ENCODE results near the gene SCRT2.
A peak's percentile ranks its signal among the peaks of the same experiment; 100 is the strongest.

Gene SCRT2

GRCh38 chr20:653110-653589 lies 22.5 kb downstream of the SCRT2 start, which contains the start of gene SRXN1:
TSS of gene SRXN1 (minus strand) at chr20:653200. CDS start at chr20:653185, 15 bp downstream.
- TF ChIP-seq EZH2phosphoT487 (IDR thresholded peaks at IDR 0.05; ENCODE audit: low read depth) (no peak), CTCF (IDR thresholded peaks at IDR 0.05; ENCODE audit: low read depth, low read length) (peak; percentile 88)
- Histone ChIP-seq H3K79me2 (ENCODE audit: low read length) (peaks cover 36% of the 10 kb centered on the region), H3K9ac (ENCODE audit: low read length) (peak within 1 kb of the TSS; percentile 77)

GRCh38 chr20:652615-653109 lies 22.9 kb downstream of the SCRT2 start:
- TF ChIP-seq EZH2phosphoT487 (IDR thresholded peaks at IDR 0.05; ENCODE audit: low read depth), result no peak
- TF ChIP-seq CTCF (IDR thresholded peaks at IDR 0.05; ENCODE audit: low read depth, low read length), result no peak
- peak overlapping the region; percentile 14 for H2AFZ ChIP-seq (ENCODE audit: low read depth, low read length)
- peaks cover 39% of the 10 kb centered on the region for H3K79me2 ChIP-seq (ENCODE audit: low read length)
- no peaks in the 10 kb centered on the region for H3K27me3 ChIP-seq (ENCODE audit: low read depth, low read length)
- peak overlapping the region; percentile 87 for H3K4me3 ChIP-seq (ENCODE audit: low read length)
- H4K20me1 ChIP-seq (ENCODE audit: insufficient read depth, low read length), result no peaks in the 10 kb centered on the region
- H3K4me1 ChIP-seq (ENCODE audit: low read length), result peaks cover 23% of the 10 kb centered on the region
- peak overlapping the region; percentile 52 for H3K27ac ChIP-seq (ENCODE audit: low read length)
- H3K4me2 ChIP-seq (ENCODE audit: low read length), result peak overlapping the region; percentile 95
- H3K9me3 ChIP-seq (ENCODE audit: insufficient read depth, low read length), result no peaks in the 10 kb centered on the region
- H3K9ac ChIP-seq (ENCODE audit: low read length), result peak overlapping the region; percentile 77
- H3K36me3 ChIP-seq (replicated peaks; ENCODE audit: low read depth, low read length), result peaks cover 30% of the 10 kb centered on the region

More at GRCh38 chr20:653110-653589, 22.5 kb downstream of the SCRT2 start, which contains the start of gene SRXN1:
- H3K4me3 ChIP-seq (ENCODE audit: low read length), result peak within 1 kb of the TSS; percentile 87
- peaks cover 23% of the 10 kb centered on the region for H3K4me1 ChIP-seq (ENCODE audit: low read length)
- H3K27ac ChIP-seq (ENCODE audit: low read length), result peak within 1 kb of the TSS; percentile 52
- peak within 1 kb of the TSS; percentile 95 for H3K4me2 ChIP-seq (ENCODE audit: low read length)
- H3K27me3 ChIP-seq (ENCODE audit: low read depth, low read length), result no peaks in the 10 kb centered on the region
- no peaks in the 10 kb centered on the region for H4K20me1 ChIP-seq (ENCODE audit: insufficient read depth, low read length)
- H2AFZ ChIP-seq (ENCODE audit: low read depth, low read length), result peak within 1 kb of the TSS; percentile 14
- peaks cover 26% of the 10 kb centered on the region for H3K36me3 ChIP-seq (replicated peaks; ENCODE audit: low read depth, low read length)
- no peaks in the 10 kb centered on the region for H3K9me3 ChIP-seq (ENCODE audit: insufficient read depth, low read length)

GRCh38 chr20:651713-652614 lies 23.6 kb downstream of the SCRT2 start:
- Histone ChIP-seq H3K27ac (ENCODE audit: low read length) (peak overlapping the region; percentile 52; the same call in 1 of the 2 replicates), H3K36me3 (replicated peaks; ENCODE audit: low read depth, low read length) (peaks cover 37% of the 10 kb centered on the region), H4K20me1 (ENCODE audit: insufficient read depth, low read length) (peaks cover 5% of the 10 kb centered on the region; the same call in 1 of the 2 replicates), H3K4me3 (ENCODE audit: low read length) (peak overlapping the region; percentile 87), H3K9me3 (ENCODE audit: insufficient read depth, low read length) (no peaks in the 10 kb centered on the region), H3K27me3 (ENCODE audit: low read depth, low read length) (no peaks in the 10 kb centered on the region), H3K9ac (ENCODE audit: low read length) (peak overlapping the region; percentile 77), H3K79me2 (ENCODE audit: low read length) (peaks cover 43% of the 10 kb centered on the region), H3K4me1 (ENCODE audit: low read length) (peaks cover 23% of the 10 kb centered on the region), H3K4me2 (ENCODE audit: low read length) (peak overlapping the region; percentile 95), H2AFZ (ENCODE audit: low read depth, low read length) (0 out of 2 replicates have a peak overlapping the region, but pooled peaks have one; percentile 14)
- TF ChIP-seq CTCF (IDR thresholded peaks at IDR 0.05; ENCODE audit: low read depth, low read length), result no peak
- TF ChIP-seq EZH2phosphoT487 (IDR thresholded peaks at IDR 0.05; ENCODE audit: low read depth), result no peak

GRCh38 chr20:650954-651353 lies 24.6 kb downstream of the SCRT2 start:
- Histone ChIP-seq H3K9me3 (ENCODE audit: insufficient read depth, low read length) (no peaks in the 10 kb centered on the region), H3K27me3 (ENCODE audit: low read depth, low read length) (no peaks in the 10 kb centered on the region), H4K20me1 (ENCODE audit: insufficient read depth, low read length) (peaks cover 10% of the 10 kb centered on the region; the same call in 1 of the 2 replicates), H3K4me1 (ENCODE audit: low read length) (peaks cover 21% of the 10 kb centered on the region), H3K4me3 (ENCODE audit: low read length) (no peak overlapping the region), H3K36me3 (replicated peaks; ENCODE audit: low read depth, low read length) (peaks cover 41% of the 10 kb centered on the region), H3K9ac (ENCODE audit: low read length) (no peak overlapping the region), H3K27ac (ENCODE audit: low read length) (no peak overlapping the region), H3K79me2 (ENCODE audit: low read length) (peaks cover 43% of the 10 kb centered on the region), H3K4me2 (ENCODE audit: low read length) (no peak overlapping the region), H2AFZ (ENCODE audit: low read depth, low read length) (no peak overlapping the region)
- TF ChIP-seq CTCF (IDR thresholded peaks at IDR 0.05; ENCODE audit: low read depth, low read length), result no peak
- TF ChIP-seq EZH2phosphoT487 (IDR thresholded peaks at IDR 0.05; ENCODE audit: low read depth), result no peak

Measured in OCI-LY3 (cell line).